ENCODE measurements around the gene KLHL29. TPM values are rescaled to one million over a fixed set of nuclear protein-coding genes. Genes with fewer than 3 reads are reported as not detected.

The KLHL29 gene
- total RNA-seq, 1 experiment from 2014 or later = 2.4 TPM

GRCh38 chr2:23367760-23368159 lies 17.2 kb upstream of the KLHL29 start:
- Histone ChIP-seq H2BK12ac (ENCODE audit: insufficient read length, low read depth, low read length) (no peak overlapping the region), H2BK20ac (ENCODE audit: low read depth, low read length, poor library complexity, severe bottlenecking) (no peak overlapping the region), H3K79me1 (ENCODE audit: insufficient read depth, low read depth, low read length, poor library complexity, severe bottlenecking) (no peaks in the 10 kb centered on the region), H3K4ac (ENCODE audit: low read depth, low read length) (no peak overlapping the region), H3K27ac (ENCODE audit: insufficient read length, low read depth, low read length) (no peak overlapping the region), H3K9me3 (ENCODE audit: control insufficient read depth, low read depth, low read length) (no peaks in the 10 kb centered on the region), H3K27me3 (ENCODE audit: insufficient read depth, low read length) (no peaks in the 10 kb centered on the region), H2BK120ac (ENCODE audit: low read depth, low read length, poor library complexity, severe bottlenecking) (no peak overlapping the region), H2BK5ac (ENCODE audit: insufficient read length, low read length) (no peak overlapping the region), H3K4me2 (ENCODE audit: insufficient read depth, insufficient read length, low read length) (no peak overlapping the region), H3K14ac (ENCODE audit: insufficient read depth, low read length) (no peak overlapping the region), H4K20me1 (ENCODE audit: control insufficient read depth, insufficient read depth, insufficient read length) (no peaks in the 10 kb centered on the region), H3K23ac (ENCODE audit: insufficient read length, low read depth, low read length) (no peak overlapping the region), H3K56ac (ENCODE audit: insufficient read length, low read depth, low read length) (no peak overlapping the region), H2AFZ (ENCODE audit: low read length) (no peak overlapping the region), H3K23me2 (ENCODE audit: insufficient read length, low read depth, low read length, poor library complexity, severe bottlenecking) (no peaks in the 10 kb centered on the region), H3K4me1 (ENCODE audit: insufficient read depth, low read length) (no peaks in the 10 kb centered on the region), H4K8ac (replicated peaks; ENCODE audit: insufficient read length, low read depth, low read length) (no peak overlapping the region), H3K79me2 (ENCODE audit: insufficient read depth, low read length) (no peaks in the 10 kb centered on the region), H3T11ph (ENCODE audit: low read length) (no peak overlapping the region), H3K18ac (ENCODE audit: insufficient read length, low read depth, low read length) (no peak overlapping the region), H4K91ac (ENCODE audit: insufficient read length, low read depth, low read length) (no peak overlapping the region), H4K5ac (ENCODE audit: insufficient read length, low read depth, low read length) (no peak overlapping the region), H2AK5ac (ENCODE audit: insufficient read length, low read length) (no peak overlapping the region), H2BK15ac (ENCODE audit: low read depth, low read length) (no peak overlapping the region), H3K9ac (ENCODE audit: extremely low read depth, insufficient read length, low read length) (no peak overlapping the region)
- Mint-ChIP-seq H3K36me3 (ENCODE audit: insufficient read depth in 1 of 3, low read depth in 3 of 3) (no peaks in the 10 kb centered on the region), H3K27ac (no peak overlapping the region), H3K9me3 (peaks cover 2 to 3% of the 10 kb centered on the region in 2 experiments; a peak in 1 of 5 replicates), H3K4me3 (no peak overlapping the region), H3K4me1 (peaks cover 0 to 11% of the 10 kb centered on the region in 2 experiments; a peak in 3 of 4 replicates), H3K27me3 (ENCODE audit: low read depth) (peaks cover 3% of the 10 kb centered on the region)
- WGBS (ENCODE audit: extremely low coverage, insufficient read length, low lambda C conversion rate) = no CpG with 5 or more reads among the region's 3 CpGs
- no peak for DNase-seq
- TF ChIP-seq CTCF (conservative IDR thresholded peaks at IDR 0.05) = no peak
